Muscle layer of duodenum (tissue), 2 donors: ENCODE data around the gene SMAD9.

Experiments used
- H3K27ac ChIP-seq: one replicate; pipeline ENCODE4 v1.7.0; 2013; ENCODE audit warnings: mild to moderate bottlenecking, low read length
- H3K27me3 ChIP-seq: one replicate; pipeline ENCODE4 v1.7.0; 2013; ENCODE audit warnings: low read depth, mild to moderate bottlenecking, control low read depth, low read length
- H3K36me3 ChIP-seq, 2 donors: one replicate each; pipeline ENCODE4 v1.7.0; 2013; ENCODE audit warnings: low read length in 2 of 2, control low read depth in 1 of 2, mild to moderate bottlenecking in 1 of 2; ENCODE audit not compliant: insufficient read depth in 2 of 2, control insufficient read depth in 1 of 2
- H3K4me1 ChIP-seq, 2 donors: one replicate each; pipeline ENCODE4 v1.7.0; 2013; ENCODE audit warnings: low read length in 2 of 2, mild to moderate bottlenecking in 2 of 2, control low read depth in 1 of 2, moderate library complexity in 1 of 2; ENCODE audit not compliant: insufficient read depth in 2 of 2, control insufficient read depth in 1 of 2
- H3K4me3 ChIP-seq, 2 donors: one replicate each; pipeline ENCODE4 v1.7.0; 2013; ENCODE audit warnings: low read length in 2 of 2, low read depth in 1 of 2, mild to moderate bottlenecking in 1 of 2
- H3K9me3 ChIP-seq, 2 donors: one replicate each; pipeline ENCODE4 v1.7.0; 2013; ENCODE audit warnings: low read length in 2 of 2, control low read depth in 1 of 2, mild to moderate bottlenecking in 1 of 2; ENCODE audit not compliant: control insufficient read depth in 1 of 2
- donor health status: healthy.

Gene SMAD9

DNA sequence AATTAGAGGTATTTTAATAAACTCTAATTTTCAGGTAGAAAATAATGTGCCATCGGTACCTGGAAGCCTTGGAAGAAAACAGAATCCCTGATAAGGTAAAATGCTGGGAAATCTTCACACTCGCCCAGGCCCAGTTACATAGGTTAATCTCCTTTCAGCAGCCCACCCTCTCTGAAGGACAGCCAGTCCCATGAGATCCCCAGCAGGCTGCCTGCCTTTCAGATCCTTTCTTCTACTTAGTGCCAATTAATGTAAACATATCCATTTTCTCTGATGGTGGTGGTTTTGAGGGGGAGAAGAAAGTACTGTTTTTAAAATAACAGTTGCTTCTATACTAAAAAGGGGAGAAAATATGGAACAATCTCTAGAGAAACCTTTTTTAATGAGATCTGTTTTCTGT lies 12.2 kb downstream of the SMAD9 start:
- no peak overlapping the region for H3K4me3 ChIP-seq
- H3K4me1 ChIP-seq, result no peaks in the 10 kb centered on the region
- H3K27ac ChIP-seq, result no peak overlapping the region
- H3K36me3 ChIP-seq, result no peaks in the 10 kb centered on the region
- no peaks in the 10 kb centered on the region for H3K9me3 ChIP-seq
- no peaks in the 10 kb centered on the region for H3K27me3 ChIP-seq

DNA sequence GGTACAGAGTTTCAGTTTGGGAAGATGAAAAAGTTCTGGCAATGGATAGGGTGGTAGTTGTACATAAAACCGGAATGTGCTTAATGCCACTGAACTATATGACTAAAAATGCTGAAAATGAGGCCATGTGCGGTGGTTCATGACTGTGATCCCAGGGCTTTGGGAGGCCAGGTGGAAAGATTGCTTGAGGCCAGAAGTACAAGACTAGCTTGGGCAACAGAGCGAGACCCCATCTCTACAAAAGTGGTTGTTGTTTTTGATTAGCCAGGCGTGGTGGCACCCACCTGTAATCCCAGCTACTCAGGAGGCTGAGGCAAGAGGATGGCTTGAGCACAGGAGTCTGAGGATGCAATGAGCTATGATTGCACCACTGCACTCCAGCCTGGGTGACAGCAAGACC lies 12.8 kb downstream of the SMAD9 start:
- Histone ChIP-seq H3K36me3 (no peaks in the 10 kb centered on the region), H3K9me3 (no peaks in the 10 kb centered on the region), H3K27ac (no peak overlapping the region), H3K4me1 (no peaks in the 10 kb centered on the region), H3K27me3 (no peaks in the 10 kb centered on the region), H3K4me3 (no peak overlapping the region)

DNA sequence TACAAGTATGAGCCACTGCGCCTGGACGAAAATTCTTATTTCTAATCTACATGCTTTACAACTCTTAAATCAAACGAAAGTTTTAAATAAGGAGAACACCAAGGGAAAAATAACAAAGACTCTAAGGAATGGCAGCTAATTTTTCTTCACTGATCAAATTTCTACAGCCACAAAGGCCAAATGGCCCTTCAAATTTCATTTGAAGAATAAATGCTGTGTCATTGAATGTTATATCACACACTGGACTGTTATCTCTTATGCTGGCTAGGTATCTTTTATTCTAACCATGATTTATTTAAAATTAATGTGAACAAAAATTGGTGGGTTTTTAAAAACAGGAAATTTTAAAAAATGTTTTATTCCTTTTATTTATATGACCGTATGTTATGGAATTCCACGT lies 14.1 kb downstream of the SMAD9 start:
- H3K4me3 ChIP-seq, result no peak overlapping the region
- H3K27ac ChIP-seq, result no peak overlapping the region
- H3K4me1 ChIP-seq, result no peaks in the 10 kb centered on the region
- H3K9me3 ChIP-seq, result no peaks in the 10 kb centered on the region
- H3K36me3 ChIP-seq, result no peaks in the 10 kb centered on the region
- H3K27me3 ChIP-seq, result no peaks in the 10 kb centered on the region

DNA sequence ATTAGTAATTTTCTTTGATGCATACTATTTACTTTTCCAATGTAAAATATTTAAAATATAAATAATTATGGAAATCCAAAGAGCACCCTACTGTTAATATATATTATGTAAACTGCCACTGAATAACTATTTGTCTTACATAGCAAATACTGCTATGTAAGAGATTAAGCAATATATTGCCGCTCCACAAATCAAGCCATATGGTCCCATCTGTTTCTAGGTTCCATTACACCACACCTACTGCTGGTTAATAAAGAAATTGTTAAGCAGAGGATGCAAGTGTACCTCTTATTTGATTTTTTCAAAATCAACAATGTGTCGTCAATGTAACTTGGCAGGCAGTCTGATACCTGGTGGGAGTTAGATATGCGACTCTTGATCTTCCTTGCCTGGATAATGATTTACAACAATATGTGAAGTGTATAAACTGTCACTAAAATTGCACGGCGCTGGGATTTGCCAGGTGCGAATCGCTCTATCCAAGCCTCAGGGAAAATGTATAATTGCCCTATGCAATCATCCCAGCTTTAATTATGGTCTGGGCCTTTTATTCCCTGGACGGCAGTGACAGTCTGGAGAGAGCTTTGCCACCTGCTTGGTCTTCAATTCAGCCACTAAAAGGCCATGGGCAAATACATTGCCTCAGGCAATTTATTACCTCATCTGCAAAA lies 16.0 kb downstream of the SMAD9 start:
- H3K4me1 ChIP-seq, result no peaks in the 10 kb centered on the region
- H3K4me3 ChIP-seq, result no peak overlapping the region
- H3K27me3 ChIP-seq, result no peaks in the 10 kb centered on the region
- H3K9me3 ChIP-seq, result no peaks in the 10 kb centered on the region
- H3K36me3 ChIP-seq, result no peaks in the 10 kb centered on the region
- no peak overlapping the region for H3K27ac ChIP-seq

DNA sequence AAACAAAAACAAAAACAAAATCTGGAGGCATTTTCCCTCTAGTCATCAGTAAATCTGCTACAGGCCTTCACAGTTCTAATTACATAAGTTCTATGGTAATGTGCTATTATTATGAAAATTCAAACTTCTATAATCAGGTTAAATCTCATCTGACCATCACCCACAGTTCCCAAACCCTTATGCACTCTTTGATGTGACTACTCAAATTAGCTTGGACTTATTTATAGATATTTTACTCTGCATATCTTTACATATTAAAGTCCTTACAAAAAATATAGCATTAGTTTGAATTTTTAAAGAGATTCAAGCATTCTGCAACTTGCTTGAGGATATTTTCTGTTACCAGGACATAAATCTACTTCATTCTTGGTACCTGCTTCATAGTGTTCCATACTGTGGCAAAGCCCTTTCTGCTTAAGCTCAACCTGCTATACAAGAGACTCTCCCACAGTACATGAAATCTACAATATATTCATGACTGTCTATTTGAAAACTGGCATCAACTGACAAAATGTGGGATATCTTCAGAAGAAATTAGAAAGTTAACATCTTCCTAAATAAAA lies 22.9 kb downstream of the SMAD9 start:
- Histone ChIP-seq H3K4me3 (no peak overlapping the region), H3K4me1 (no peaks in the 10 kb centered on the region), H3K27me3 (no peaks in the 10 kb centered on the region), H3K9me3 (no peaks in the 10 kb centered on the region), H3K36me3 (no peaks in the 10 kb centered on the region), H3K27ac (no peak overlapping the region)

DNA sequence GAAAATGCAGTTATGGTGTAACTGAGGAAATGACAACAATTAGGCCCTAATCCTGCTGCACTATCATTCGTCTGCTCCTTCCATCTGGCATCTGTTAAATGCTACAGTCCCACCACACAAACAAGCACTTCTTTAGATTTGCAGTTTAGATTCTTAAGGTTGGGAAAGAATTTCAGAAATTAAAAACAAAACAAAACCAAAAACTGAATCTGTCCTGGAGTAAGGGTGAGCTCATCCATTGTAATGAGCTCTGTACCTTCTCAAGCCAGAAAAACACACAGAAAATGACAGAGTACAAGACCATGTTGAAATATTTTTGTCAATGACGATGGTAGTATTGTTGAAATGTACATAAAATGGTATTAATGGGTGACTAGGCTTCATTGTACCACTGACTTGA lies 28.3 kb downstream of the SMAD9 start:
- peaks cover 0 to 14% of the 10 kb centered on the region in 2 donors for H3K4me1 ChIP-seq
- H3K36me3 ChIP-seq, result no peaks in the 10 kb centered on the region
- no peaks in the 10 kb centered on the region for H3K27me3 ChIP-seq
- H3K27ac ChIP-seq, result no peak overlapping the region
- no peak overlapping the region for H3K4me3 ChIP-seq
- no peaks in the 10 kb centered on the region for H3K9me3 ChIP-seq

DNA sequence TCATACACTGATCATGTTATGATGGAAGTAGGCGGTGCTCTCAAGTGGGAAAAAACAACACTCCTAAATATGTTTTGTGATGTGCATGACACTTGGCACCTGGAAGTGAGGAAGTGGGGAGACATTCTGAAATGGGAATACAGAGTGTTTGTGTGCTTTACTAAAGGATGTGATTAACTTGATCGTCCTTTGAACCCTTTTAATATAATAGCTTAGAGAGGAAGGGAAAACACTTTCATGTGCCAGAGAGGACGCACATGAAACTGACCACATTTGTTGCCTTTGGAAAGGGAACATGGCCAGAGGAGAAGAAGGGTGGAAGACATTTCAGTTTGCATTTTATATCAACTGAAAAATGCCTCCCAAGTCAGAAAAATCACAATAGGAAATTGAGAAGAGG lies 31.4 kb downstream of the SMAD9 start:
- Histone ChIP-seq H3K36me3 (no peaks in the 10 kb centered on the region), H3K4me1 (peaks cover 0 to 14% of the 10 kb centered on the region in 2 donors), H3K27ac (no peak overlapping the region), H3K27me3 (no peaks in the 10 kb centered on the region), H3K9me3 (no peaks in the 10 kb centered on the region), H3K4me3 (no peak overlapping the region)

DNA sequence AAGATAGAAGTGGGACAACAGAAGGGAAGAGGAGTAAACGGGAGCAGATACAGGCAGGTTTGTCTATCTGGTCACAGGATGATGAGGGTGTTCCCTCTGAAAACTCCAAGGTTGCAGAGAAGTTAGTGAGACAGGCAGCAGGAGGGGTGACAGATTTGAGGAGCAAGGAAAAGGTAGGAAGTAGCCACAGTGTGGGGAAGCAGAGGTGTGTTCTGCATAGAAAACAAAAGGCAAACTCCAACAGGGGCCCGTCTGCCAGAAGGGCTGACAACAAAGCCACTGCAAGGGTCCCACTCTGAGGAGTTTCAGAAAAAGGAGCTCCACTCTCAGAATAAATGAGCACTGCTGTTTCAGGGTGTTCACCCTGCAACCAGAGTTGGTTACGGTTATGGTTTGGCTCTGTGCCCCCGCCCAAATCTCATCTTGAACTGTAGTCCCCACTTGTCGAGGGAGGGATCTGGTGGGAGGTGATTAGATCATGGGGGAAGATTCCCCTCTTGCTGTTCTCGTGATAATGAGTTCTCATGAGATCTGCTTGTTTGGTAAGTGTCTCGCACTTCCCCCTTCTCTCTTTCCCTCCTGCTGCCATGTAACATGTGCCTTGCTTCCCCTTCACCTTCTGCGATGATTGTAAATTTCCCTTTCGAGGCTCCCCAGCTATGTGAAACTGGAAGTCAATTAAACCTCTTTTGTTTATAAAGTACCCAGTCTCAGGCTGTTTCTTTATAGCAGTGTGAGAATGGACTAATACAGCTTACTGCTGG lies 32.1 kb downstream of the SMAD9 start:
- H3K4me1 ChIP-seq, result peaks cover 0 to 14% of the 10 kb centered on the region in 2 donors
- H3K4me3 ChIP-seq, result no peak overlapping the region

DNA sequence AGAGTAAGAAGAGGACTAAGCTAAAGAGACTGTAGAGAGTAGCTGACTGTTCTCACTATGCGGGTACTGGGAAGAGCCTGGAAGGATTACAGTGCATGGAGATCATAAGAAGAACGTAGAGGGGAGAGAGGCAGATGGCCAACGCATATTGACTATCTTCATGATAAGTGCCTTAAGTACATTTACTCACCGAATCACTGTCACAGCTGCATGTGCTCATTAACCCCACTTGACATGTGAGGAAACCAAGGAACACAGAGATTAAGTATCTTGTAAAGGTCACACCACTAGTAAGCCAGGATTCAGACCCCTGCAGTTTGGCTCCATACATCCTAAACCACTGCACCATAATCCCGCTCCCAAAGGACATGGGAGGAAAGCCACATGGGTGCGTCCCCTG lies 34.1 kb downstream of the SMAD9 start:
- H3K36me3 ChIP-seq, result no peaks in the 10 kb centered on the region
- H3K9me3 ChIP-seq, result no peaks in the 10 kb centered on the region
- H3K27ac ChIP-seq, result no peak overlapping the region
- peaks cover 5 to 7% of the 10 kb centered on the region in 2 donors for H3K4me1 ChIP-seq
- no peaks in the 10 kb centered on the region for H3K27me3 ChIP-seq
- H3K4me3 ChIP-seq, result no peak overlapping the region

More for the DNA sequence above, 32.1 kb downstream of the SMAD9 start:
- H3K9me3 ChIP-seq, result no peaks in the 10 kb centered on the region
- no peaks in the 10 kb centered on the region for H3K27me3 ChIP-seq
- no peak overlapping the region for H3K27ac ChIP-seq
- H3K36me3 ChIP-seq, result no peaks in the 10 kb centered on the region

DNA sequence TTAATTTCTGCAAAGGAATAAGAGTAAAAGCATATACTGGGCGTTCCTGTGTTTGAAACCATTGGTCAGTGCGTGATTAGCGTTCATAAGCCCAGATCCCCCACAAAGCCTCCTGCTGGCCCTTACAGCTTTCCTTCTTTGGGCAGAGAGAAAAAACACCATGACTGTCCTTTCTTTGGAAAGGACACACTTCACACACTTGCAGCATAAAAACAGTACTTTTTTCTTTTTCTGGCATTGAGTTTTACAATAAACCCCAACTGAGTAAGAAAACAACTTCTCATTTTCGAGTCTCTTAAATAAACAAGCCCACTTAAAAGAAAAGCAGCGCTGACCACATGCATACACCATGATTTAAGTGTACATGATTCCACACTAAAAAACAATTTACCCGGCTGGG lies 35.8 kb downstream of the SMAD9 start:
- H3K4me1 ChIP-seq, result peaks cover 5 to 6% of the 10 kb centered on the region in 2 donors
- no peak overlapping the region for H3K4me3 ChIP-seq
- H3K9me3 ChIP-seq, result no peaks in the 10 kb centered on the region
- peaks cover 0 to 6% of the 10 kb centered on the region in 2 donors for H3K36me3 ChIP-seq
- H3K27ac ChIP-seq, result no peak overlapping the region
- no peaks in the 10 kb centered on the region for H3K27me3 ChIP-seq

DNA sequence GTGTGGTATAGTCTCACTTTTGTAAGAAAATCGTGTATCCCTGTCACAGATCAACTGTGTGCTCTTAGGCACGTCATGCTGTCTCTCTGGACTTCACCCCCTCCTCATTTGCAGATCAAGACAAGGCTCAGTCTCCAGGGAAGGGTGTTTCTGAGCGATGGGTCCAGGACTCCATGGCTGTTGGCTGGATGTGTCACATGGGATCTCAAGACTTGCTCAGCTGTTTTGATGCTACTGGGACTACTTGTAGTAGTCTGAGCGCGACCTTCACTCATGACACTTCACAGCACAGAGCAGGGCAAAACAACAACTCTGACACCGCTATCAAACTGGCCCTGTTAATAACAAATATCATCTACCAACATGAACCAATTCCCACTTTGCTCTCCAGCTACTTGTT lies 36.2 kb downstream of the SMAD9 start:
- H3K27ac ChIP-seq, result no peak overlapping the region
- no peak overlapping the region for H3K4me3 ChIP-seq
- H3K9me3 ChIP-seq, result no peaks in the 10 kb centered on the region
- no peaks in the 10 kb centered on the region for H3K27me3 ChIP-seq
- peaks cover 0 to 8% of the 10 kb centered on the region in 2 donors for H3K36me3 ChIP-seq
- H3K4me1 ChIP-seq, result peaks cover 3 to 6% of the 10 kb centered on the region in 2 donors
